A673 (cell line): Measurements from ENCODE around the gene IFI35. TPM values are rescaled to one million over a fixed set of nuclear protein-coding genes. Genes with fewer than 3 reads are reported as not detected.
"Not testable (repeated sequence)": the region's sequence is repeated elsewhere in the genome, so short reads cannot be mapped to it uniquely, and the experiment has no call there.

Source experiments
- BruUV-seq: library from RNA; stranded (reverse); fragments of 400-500 nt; replicated peaks from 2 replicates; lab custom pipeline; 2021; lab: Mats Ljungman, UMichigan
- CTCF ChIA-PET: fragments of 300-600 bp; sonication (Branson Sonifier 250); formaldehyde crosslinking; loops from one replicate; lab custom pipeline; 2022; ENCODE audit warnings: antibody characterized with exemption; lab: Charles Lee
- POLR2A ChIA-PET: fragments of 300-600 bp; sonication (Branson Sonifier 250); formaldehyde crosslinking; loops from one replicate; lab custom pipeline; 2022; ENCODE audit warnings: antibody characterized with exemption; ENCODE audit not compliant: low non-redundant PET; lab: Charles Lee
- DNase-seq: peaks from one replicate; pipeline ENCODE4 v3.0.0-alpha.2; 2015; ENCODE audit warnings: low spot score
- H3K27ac ChIP-seq: fragments of 200-600 bp; sonication (generic); 2 replicates; pipeline ENCODE4 v1.5.1; 2016; ENCODE audit warnings: mixed run types, low read depth, mild to moderate bottlenecking, mixed read lengths, antibody characterized with exemption, low read length; ENCODE audit not compliant: poor library complexity, severe bottlenecking
- H3K27me3 ChIP-seq: fragments of 200-600 bp; sonication (generic); replicated peaks from 2 replicates; pipeline ENCODE4 v1.6.1; 2017; ENCODE audit warnings: mixed run types, low read depth, mild to moderate bottlenecking, mixed read lengths, antibody characterized with exemption, low read length; ENCODE audit not compliant: insufficient read depth, poor library complexity
- H3K36me3 ChIP-seq: fragments of 200-600 bp; sonication (generic); 2 replicates; pipeline ENCODE4 v1.6.1; 2016; ENCODE audit warnings: mixed run types, mild to moderate bottlenecking, mixed read lengths, antibody characterized with exemption, low read length; ENCODE audit not compliant: insufficient read depth, poor library complexity, severe bottlenecking
- H3K4me1 ChIP-seq: fragments of 200-600 bp; sonication (generic); 2 replicates; pipeline ENCODE4 v1.6.1; 2017; ENCODE audit warnings: mixed run types, mild to moderate bottlenecking, mixed read lengths, antibody characterized with exemption, low read length; ENCODE audit not compliant: insufficient read depth, poor library complexity, severe bottlenecking
- H3K4me3 ChIP-seq: fragments of 200-600 bp; sonication (generic); 2 replicates; pipeline ENCODE4 v1.5.1; 2016; ENCODE audit warnings: low read depth, mixed run types, mild to moderate bottlenecking, mixed read lengths, low read length; ENCODE audit not compliant: poor library complexity, severe bottlenecking
- H3K9me3 ChIP-seq: fragments of 200-600 bp; sonication (generic); 2 replicates; pipeline ENCODE4 v1.6.1; 2016; ENCODE audit warnings: mixed run types, low read depth, mild to moderate bottlenecking, mixed read lengths, antibody characterized with exemption, low read length; ENCODE audit not compliant: poor library complexity, severe bottlenecking
- EZH2 ChIP-seq: fragments of 200-600 bp; sonication (generic); IDR thresholded peaks from 2 replicates; pipeline ENCODE4 v1.6.1; 2017; ENCODE audit warnings: borderline replicate concordance, low read depth, mild to moderate bottlenecking, mixed read lengths, antibody characterized with exemption, low read length; ENCODE audit not compliant: poor library complexity, severe bottlenecking
- intact Hi-C: fragments of 100-400 bp; cut with micrococcal nuclease; formaldehyde crosslinking; loops from one replicate; pipeline ENCODE4 v1.10.0; 2022; ENCODE audit not compliant: unreplicated experiment
- total RNA-seq: library from RNA; stranded (reverse); gene quantifications from 2 replicates; pipeline ENCODE4 v1.2.3, GENCODE V29; 2021
- TF ChIP-seq, protein P1 (sequence below): fragments of 300-800, 200-600 bp; sonication (generic); conservative IDR thresholded peaks from 2 replicates; pipeline ENCODE4 v1.5.1; 2017; ENCODE audit warnings: low read depth, mild to moderate bottlenecking, antibody characterized with exemption, low read length, moderate library complexity, mixed read lengths

The IFI35 gene
- total RNA-seq, 1 experiment from 2014 or later, result 4.9 TPM

DNA sequence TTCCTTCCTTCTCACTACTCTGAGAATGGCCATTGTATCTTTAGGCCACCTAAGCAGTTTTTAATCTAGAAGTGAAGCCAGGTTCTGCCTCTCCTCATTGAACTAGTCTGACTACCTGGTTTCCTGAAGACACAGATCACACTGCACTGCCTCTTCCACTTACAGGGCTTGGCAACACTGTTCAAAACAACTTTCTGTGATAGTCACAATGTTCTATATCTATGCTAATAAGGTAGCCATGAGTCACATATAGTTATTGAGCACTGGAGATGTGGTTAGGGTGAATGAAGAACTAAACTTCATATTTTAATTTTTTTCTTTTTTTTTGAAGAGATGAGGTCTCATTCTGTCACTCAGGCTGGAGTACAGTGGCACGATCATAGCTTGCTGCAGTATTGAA lies 45.4 kb downstream of the IFI35 start:
- ChIA-PET CTCF (no interaction called here), POLR2A (no interaction called here)
- H3K4me3 ChIP-seq, result no peak overlapping the region
- no peaks in the 10 kb centered on the region for H3K9me3 ChIP-seq
- intact Hi-C loops, result no loop called here
- H3K27ac ChIP-seq, result no peak overlapping the region
- H3K27me3 ChIP-seq, result no peaks in the 10 kb centered on the region
- no TSS peak for BruUV-seq
- TF ChIP-seq EZH2, result no peak
- TF ChIP-seq, protein P1, sequence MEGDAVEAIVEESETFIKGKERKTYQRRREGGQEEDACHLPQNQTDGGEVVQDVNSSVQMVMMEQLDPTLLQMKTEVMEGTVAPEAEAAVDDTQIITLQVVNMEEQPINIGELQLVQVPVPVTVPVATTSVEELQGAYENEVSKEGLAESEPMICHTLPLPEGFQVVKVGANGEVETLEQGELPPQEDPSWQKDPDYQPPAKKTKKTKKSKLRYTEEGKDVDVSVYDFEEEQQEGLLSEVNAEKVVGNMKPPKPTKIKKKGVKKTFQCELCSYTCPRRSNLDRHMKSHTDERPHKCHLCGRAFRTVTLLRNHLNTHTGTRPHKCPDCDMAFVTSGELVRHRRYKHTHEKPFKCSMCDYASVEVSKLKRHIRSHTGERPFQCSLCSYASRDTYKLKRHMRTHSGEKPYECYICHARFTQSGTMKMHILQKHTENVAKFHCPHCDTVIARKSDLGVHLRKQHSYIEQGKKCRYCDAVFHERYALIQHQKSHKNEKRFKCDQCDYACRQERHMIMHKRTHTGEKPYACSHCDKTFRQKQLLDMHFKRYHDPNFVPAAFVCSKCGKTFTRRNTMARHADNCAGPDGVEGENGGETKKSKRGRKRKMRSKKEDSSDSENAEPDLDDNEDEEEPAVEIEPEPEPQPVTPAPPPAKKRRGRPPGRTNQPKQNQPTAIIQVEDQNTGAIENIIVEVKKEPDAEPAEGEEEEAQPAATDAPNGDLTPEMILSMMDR, result no peak
- H3K36me3 ChIP-seq, result no peaks in the 10 kb centered on the region
- H3K4me1 ChIP-seq, result no peaks in the 10 kb centered on the region
- no peak for DNase-seq

DNA sequence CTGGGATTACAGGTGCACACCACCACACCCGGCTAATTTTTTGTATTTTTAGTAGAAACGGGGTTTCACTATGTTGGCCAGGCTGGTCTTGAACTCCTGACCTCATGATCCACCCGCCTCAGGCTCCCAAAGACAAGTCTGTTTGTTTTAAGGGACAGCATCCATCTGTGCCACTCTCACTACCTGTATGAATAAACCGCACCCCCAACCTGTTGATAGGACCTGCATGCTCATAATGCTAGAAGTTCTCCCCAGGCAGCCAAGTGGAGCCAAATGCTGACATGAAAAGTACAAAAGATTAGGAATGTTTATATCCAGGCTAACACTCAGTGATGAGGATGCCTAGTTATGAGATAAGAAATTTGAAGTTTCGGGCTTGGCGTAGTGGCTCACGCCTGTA lies 46.4 kb downstream of the IFI35 start:
- CTCF ChIA-PET, H3K36me3 ChIP-seq: not testable (repeated sequence)

DNA sequence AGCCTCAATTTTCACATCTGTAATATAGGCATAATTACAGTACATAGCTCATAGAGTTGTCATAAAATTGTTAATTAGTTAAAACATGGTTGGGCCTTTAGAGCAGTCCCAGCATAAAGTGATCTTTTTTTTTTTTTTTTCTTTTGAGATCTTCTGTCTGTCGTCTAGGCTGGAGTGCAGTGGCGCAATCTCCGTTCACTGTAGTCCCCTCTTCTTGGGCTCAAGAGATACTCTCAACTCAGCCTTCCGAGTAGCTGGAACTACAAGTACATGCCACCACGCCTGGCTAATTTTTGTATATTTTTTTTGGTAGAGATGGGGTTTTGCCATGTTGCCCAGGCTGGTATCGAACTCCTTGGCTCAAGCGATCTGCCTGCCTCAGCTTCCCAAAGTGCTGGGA lies 49.5 kb downstream of the IFI35 start:
- H3K4me3 ChIP-seq, result no peak overlapping the region
- no peaks in the 10 kb centered on the region for H3K4me1 ChIP-seq
- no peak for TF ChIP-seq EZH2
- TF ChIP-seq, protein P1, result no peak
- H3K9me3 ChIP-seq, result no peaks in the 10 kb centered on the region
- H3K27me3 ChIP-seq, result no peaks in the 10 kb centered on the region
- no peak overlapping the region for H3K27ac ChIP-seq
- no TSS peak for BruUV-seq
- intact Hi-C loops, result no loop called here
- ChIA-PET POLR2A (no interaction called here), CTCF (interaction anchor here (0.6 kb wide), 1 partner anchor 128 kb away, joined by 9 read pairs; no protein-coding TSS in a partner anchor)
- no peaks in the 10 kb centered on the region for H3K36me3 ChIP-seq
- DNase-seq, result no peak

More for the DNA sequence above, 46.4 kb downstream of the IFI35 start:
- DNase-seq, H3K27ac ChIP-seq, intact Hi-C loops, BruUV-seq, H3K9me3 ChIP-seq, POLR2A ChIA-PET, H3K27me3 ChIP-seq, H3K4me1 ChIP-seq, H3K4me3 ChIP-seq: not testable (repeated sequence)

DNA sequence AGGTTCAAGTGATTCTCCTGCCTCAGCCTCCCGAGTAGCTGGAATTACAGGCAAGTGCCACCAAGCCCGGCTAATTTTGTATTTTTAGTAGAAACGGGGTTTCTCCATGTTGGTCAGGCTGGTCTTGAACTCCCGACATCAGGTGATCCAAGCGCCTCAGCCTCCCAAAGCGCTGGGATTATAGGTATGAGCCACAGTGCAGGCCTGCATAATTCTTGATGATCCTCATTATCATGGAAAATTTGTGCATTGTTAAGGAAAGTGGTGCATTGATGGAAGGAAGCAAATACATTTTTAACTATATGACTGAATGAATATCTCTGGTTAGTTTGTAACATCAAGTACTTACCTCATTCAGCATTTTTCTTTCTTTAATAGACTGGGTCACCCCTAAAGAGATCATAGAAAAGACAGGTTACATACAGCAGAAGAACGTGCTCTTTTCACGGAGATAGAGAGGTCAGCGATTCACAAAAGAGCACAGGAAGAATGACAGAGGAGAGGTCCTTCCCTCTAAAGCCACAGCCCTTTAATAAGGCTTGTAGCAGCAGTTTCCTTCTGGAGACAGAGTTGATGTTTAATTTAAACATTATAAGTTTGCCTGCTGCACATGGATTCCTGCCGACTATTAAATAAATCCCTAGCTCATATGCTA lies 56.5 kb downstream of the IFI35 start:
- Histone ChIP-seq H3K9me3 (no peaks in the 10 kb centered on the region), H3K4me3 (no peak overlapping the region), H3K27me3 (no peaks in the 10 kb centered on the region), H3K36me3 (no peaks in the 10 kb centered on the region), H3K4me1 (no peaks in the 10 kb centered on the region), H3K27ac (no peak overlapping the region)
- TF ChIP-seq EZH2, result no peak
- TF ChIP-seq, protein P1, result no peak
- DNase-seq, result no peak
- intact Hi-C loops, result no loop called here
- ChIA-PET POLR2A (no interaction called here), CTCF (no interaction called here)
- BruUV-seq, result no TSS peak
